ENCODE results near the gene ELOVL6. TPM values are rescaled to one million over a fixed set of nuclear protein-coding genes. Genes with fewer than 3 reads are reported as not detected.
A peak's percentile ranks its signal among the peaks of the same experiment; 100 is the strongest.
"Not testable (repeated sequence)": the region's sequence is repeated elsewhere in the genome, so short reads cannot be mapped to it uniquely, and the experiment has no call there.

Gene ELOVL6
- total RNA-seq, 2 experiments from 2014 or later, result 26.8 to 27.0 TPM

DNA sequence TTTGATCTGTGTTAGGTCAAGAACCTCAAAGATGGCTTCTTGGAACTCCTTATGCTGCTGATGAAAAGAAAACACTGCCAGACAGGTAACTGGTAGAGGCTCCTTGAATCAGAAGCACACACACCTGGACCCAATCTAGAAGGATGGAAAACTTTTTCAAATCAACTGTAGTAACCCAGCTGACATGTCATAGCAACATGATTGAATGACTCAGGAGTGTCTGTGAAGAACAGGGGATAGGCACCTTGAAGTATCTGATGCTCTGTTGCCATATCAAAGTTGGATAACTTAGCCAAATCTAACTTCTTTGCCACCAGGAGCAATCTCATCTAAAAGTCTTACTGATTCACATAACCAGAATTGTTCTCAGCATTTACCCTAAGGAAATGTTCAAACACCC is 98.8 kb downstream of the ELOVL6 start:
- Mint-ChIP-seq H3K27me3 (no peaks in the 10 kb centered on the region), H3K27ac (no peak overlapping the region), H3K4me3 (no peak overlapping the region), H3K4me1 (peaks cover 5% of the 10 kb centered on the region), H3K36me3 (ENCODE audit: low read depth) (peaks cover 13% of the 10 kb centered on the region), H3K9me3 (no peaks in the 10 kb centered on the region)
- POLR2A ChIA-PET, result interaction anchor here (0.7 kb wide), 1 partner anchor 52 kb away, joined by 3 read pairs; no protein-coding TSS in a partner anchor
- no peak for DNase-seq
- CTCF ChIA-PET, result no interaction called here

DNA sequence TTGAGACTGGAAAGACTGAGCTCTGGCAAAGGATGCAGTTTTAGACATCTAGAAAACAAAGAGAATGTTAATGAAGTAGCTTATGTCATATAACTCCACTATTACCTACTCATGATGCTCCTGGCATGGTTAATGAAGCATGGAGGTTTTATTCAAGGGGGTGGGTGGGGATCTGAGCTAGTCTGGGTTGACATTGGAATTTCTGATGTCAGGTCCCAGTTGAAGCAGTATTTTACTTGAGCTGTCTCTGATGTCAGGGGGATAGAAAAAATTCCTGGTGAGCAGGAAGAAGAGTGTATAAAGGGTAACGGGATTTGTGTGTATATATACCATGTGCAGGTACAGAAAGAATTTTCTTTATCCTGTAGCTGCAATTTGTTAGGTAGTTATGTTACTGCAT is 102.0 kb downstream of the ELOVL6 start:
- POLR2A ChIA-PET, result no interaction called here
- no peak for DNase-seq
- Mint-ChIP-seq H3K4me1 (peaks cover 7% of the 10 kb centered on the region), H3K36me3 (ENCODE audit: low read depth) (peaks cover 6% of the 10 kb centered on the region), H3K9me3 (no peaks in the 10 kb centered on the region), H3K27ac (no peak overlapping the region), H3K27me3 (no peaks in the 10 kb centered on the region), H3K4me3 (no peak overlapping the region)
- CTCF ChIA-PET, result no interaction called here

DNA sequence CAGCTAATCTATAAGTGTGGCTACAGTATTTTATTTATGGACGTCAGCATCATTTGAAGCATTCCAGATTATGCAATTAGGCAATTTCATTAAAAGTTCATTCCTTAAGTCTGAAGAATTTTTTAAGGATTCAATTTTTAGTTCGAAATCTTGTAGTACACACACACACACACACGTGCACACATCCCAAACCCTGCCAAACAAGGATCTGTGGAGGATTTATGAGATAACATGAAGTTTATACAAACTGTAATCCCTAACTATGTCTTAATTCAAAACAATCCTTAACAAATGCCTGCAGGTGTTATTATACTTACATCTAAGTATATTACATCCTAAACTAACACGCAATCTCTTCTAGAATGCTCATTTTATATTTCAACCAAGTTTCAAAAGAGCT is 105.8 kb downstream of the ELOVL6 start:
- H3K27me3 Mint-ChIP-seq, result no peaks in the 10 kb centered on the region
- POLR2A ChIA-PET, result no interaction called here
- no peak for DNase-seq
- CTCF ChIA-PET, result no interaction called here
- no peak overlapping the region for H3K27ac Mint-ChIP-seq
- H3K4me3 Mint-ChIP-seq, result no peak overlapping the region
- H3K36me3 Mint-ChIP-seq (ENCODE audit: low read depth), result peaks cover 9% of the 10 kb centered on the region
- no peaks in the 10 kb centered on the region for H3K9me3 Mint-ChIP-seq
- peaks cover 24% of the 10 kb centered on the region for H3K4me1 Mint-ChIP-seq

DNA sequence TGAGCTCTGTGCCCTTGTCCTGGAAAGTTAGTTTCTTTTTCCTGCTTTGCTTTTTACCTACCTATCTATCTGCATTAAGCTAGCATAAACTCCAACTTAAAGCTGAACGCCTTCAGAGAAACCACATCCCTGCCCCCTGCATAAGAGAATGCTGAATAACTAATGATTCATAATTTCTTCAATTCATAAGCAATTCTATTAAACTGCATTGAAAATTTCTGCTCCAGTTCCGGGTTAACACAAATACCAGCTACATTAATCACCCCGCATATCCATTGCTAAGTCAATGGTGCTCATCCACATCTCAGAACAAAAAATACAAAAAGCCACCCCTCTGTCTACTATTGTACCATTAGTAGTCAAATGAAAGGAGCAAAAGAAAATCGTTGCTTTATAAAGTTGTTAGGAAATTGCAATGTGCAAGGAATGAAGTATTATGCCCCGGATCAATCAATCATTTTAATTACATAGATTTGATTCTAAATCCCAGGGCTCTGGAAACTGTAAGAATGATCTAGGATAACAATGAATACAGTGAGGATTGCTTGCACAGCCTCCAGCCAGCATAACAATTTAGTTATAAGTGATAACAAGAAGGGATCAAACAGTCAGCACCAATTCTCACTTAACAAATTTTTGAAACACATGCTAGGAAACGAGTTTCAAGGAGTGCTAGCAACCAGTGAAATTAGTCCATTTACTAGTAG is 106.8 kb downstream of the ELOVL6 start:
- Mint-ChIP-seq H3K27ac (no peak overlapping the region), H3K4me3 (no peak overlapping the region), H3K9me3 (no peaks in the 10 kb centered on the region), H3K27me3 (no peaks in the 10 kb centered on the region), H3K36me3 (ENCODE audit: low read depth) (peaks cover 9% of the 10 kb centered on the region), H3K4me1 (peaks cover 24% of the 10 kb centered on the region)
- ChIA-PET POLR2A (no interaction called here), CTCF (no interaction called here)
- DNase-seq, result no peak

DNA sequence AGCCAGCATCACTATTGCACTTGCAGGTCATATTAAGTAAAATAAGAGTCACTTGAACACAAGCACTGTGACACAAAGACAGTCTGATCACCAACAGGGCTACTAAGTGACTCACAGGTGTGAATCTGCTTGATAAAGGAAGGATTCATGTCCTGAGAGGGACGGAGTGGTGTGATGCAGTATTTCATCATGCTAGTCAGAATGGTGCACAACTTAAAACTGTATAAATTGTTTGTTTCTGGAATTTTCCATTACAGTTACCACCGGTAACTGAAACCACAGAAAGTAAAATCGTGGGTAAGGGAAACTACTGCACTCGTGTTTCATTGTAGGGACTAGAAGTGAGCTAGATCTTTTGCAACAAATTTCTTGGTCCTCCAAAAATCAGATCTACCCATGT is 109.7 kb downstream of the ELOVL6 start:
- ChIA-PET POLR2A (interaction anchor here (1.2 to 2.2 kb wide), 2 partner anchors 29 to 110 kb away, joined by 4 to 5 read pairs; partner anchors contain the start of gene ELOVL6), CTCF (interaction anchor here (1.2 kb wide), 1 partner anchor 30 kb away, joined by 3 read pairs; no protein-coding TSS in a partner anchor)
- Mint-ChIP-seq H3K36me3 (ENCODE audit: low read depth) (peaks cover 10% of the 10 kb centered on the region), H3K4me1 (peaks cover 34% of the 10 kb centered on the region), H3K27ac (peak overlapping the region; percentile 27), H3K4me3 (no peak overlapping the region), H3K27me3 (no peaks in the 10 kb centered on the region), H3K9me3 (no peaks in the 10 kb centered on the region)
- peak; percentile 18 for DNase-seq

DNA sequence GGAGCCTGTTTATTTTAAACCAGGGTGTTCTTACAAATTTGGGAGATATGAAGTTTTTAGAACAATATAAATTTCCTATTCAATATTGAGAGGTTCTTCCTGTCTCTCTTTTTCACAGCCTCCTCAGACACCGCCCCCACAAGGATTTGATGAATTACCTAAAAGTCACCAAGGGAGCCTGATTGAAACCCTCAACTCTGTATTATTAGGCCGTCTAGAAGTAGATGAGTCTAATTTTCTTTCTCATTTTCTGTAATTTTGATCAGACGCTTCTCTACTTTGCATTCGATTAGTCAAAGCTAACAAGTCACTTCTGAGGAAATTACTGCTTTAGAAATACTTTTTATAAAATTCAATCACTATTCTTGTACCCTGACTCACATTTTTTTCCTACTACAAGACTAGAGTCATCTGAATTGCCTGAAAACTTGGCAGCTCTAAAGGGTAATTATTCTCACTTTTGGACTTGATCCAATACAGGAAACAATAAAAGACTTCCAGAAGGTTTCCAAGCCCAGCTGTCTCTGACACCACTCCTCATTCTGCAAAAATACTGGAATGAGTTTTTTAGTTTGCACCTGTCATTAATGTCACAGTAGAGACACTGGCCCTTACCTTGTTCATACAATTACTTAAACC is 111.2 kb downstream of the ELOVL6 start:
- DNase-seq, result no peak
- Mint-ChIP-seq H3K36me3 (ENCODE audit: low read depth) (peaks cover 10% of the 10 kb centered on the region), H3K9me3 (no peaks in the 10 kb centered on the region), H3K4me3 (no peak overlapping the region), H3K4me1 (peaks cover 34% of the 10 kb centered on the region), H3K27me3 (no peaks in the 10 kb centered on the region), H3K27ac (no peak overlapping the region)
- CTCF ChIA-PET, result no interaction called here
- POLR2A ChIA-PET, result interaction anchor here (0.6 to 1.5 kb wide), 4 partner anchors 32 to 110 kb away, joined by 3 to 4 read pairs (median 3); no protein-coding TSS in a partner anchor

DNA sequence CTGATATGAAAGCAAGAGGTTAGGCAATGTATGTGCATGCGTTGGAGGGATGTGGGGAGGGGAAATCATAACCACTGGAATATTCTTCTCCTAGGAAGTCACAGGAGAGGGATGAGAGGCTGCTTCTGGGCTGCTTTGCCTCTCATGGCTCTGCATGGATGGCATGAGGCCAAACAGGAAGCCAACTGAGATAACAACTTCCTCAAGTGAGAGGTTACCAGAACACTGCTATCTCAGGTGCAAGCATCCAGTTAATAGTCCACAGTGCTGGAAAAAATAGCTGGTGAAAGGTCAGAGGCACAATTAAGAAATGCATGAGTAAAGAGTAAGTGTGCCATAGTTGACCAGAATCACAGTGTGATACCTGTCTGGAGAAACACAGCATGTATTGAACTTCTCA is 113.3 kb downstream of the ELOVL6 start:
- DNase-seq, result no peak
- ChIA-PET CTCF (no interaction called here), POLR2A (interaction anchor here (1.7 kb wide), 1 partner anchor 113 kb away, joined by 4 read pairs; the partner anchor contains the start of gene ELOVL6)
- Mint-ChIP-seq H3K9me3 (no peaks in the 10 kb centered on the region), H3K27ac (peak overlapping the region; percentile 2), H3K36me3 (ENCODE audit: low read depth) (peaks cover 10% of the 10 kb centered on the region), H3K4me1 (peaks cover 31% of the 10 kb centered on the region), H3K27me3 (no peaks in the 10 kb centered on the region), H3K4me3 (no peak overlapping the region)

DNA sequence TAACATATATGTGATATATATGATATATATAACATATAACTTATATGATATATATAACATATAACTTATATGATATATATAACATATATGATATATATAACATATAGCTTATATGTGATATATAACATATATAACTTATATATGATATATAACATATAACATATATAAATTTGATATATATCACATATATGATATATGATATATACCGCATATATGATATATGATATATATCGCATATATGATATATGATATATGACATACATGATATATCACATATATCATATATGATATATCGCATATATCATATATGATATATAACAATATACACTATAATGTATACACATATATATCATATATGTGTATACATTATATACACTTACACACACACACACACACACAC is 114.3 kb downstream of the ELOVL6 start:
- Mint-ChIP-seq H3K9me3 (no peaks in the 10 kb centered on the region), H3K4me3 (no peak overlapping the region), H3K36me3 (ENCODE audit: low read depth) (peaks cover 13% of the 10 kb centered on the region), H3K27me3 (no peaks in the 10 kb centered on the region), H3K4me1 (peaks cover 22% of the 10 kb centered on the region), H3K27ac (no peak overlapping the region)
- ChIA-PET CTCF (no interaction called here), POLR2A (no interaction called here)
- DNase-seq, result no peak

DNA sequence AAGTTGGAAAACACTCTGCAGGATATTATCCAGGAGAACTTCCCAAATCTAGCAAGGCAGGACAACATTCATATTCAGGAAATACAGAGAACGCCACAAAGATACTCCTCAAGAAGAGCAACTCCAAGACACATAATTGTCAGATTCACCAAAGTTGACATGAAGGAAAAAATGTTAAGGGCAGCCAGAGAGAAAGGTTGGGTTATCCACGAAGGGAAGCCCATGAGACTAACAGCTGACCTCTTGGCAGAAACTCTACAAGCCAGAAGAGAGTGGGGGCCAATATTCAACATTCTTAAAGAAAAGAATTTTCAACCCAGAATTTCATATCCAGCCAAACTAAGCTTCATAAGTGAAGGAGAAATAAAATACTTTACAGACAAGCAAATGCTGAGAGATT is 120.3 kb downstream of the ELOVL6 start:
- CTCF ChIA-PET, H3K9me3 Mint-ChIP-seq, DNase-seq, H3K27me3 Mint-ChIP-seq, H3K27ac Mint-ChIP-seq, H3K4me3 Mint-ChIP-seq, POLR2A ChIA-PET: not testable (repeated sequence)
- Mint-ChIP-seq H3K4me1 (peaks cover 10% of the 10 kb centered on the region), H3K36me3 (ENCODE audit: low read depth) (peaks cover 35% of the 10 kb centered on the region)

DNA sequence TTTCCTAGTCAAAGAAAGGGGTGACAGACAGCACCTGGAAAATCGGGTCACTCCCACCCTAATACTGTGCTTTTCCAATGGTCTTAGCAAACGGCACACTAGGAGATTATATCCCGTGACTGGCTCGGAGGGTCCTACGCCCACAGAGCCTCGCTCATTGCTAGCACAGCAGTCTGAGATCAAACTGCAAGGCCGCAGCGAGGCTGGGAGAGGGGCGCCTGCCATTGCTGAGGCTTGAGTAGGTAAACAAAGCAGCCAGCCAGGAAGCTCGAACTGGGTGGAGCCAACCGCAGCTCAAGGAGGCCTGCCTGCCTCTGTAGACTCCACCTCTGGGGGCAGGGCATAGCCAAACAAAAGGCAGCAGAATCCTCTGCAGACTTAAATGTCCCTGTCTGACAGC is 121.6 kb downstream of the ELOVL6 start:
- H3K36me3 Mint-ChIP-seq (ENCODE audit: low read depth), result peaks cover 35% of the 10 kb centered on the region
- H3K9me3 Mint-ChIP-seq, H3K27me3 Mint-ChIP-seq, CTCF ChIA-PET, H3K27ac Mint-ChIP-seq, H3K4me3 Mint-ChIP-seq, DNase-seq: not testable (repeated sequence)
- POLR2A ChIA-PET, result interaction anchor here (1.0 kb wide), 1 partner anchor 88 kb away, joined by 3 read pairs; no protein-coding TSS in a partner anchor
- H3K4me1 Mint-ChIP-seq, result peaks cover 10% of the 10 kb centered on the region

DNA sequence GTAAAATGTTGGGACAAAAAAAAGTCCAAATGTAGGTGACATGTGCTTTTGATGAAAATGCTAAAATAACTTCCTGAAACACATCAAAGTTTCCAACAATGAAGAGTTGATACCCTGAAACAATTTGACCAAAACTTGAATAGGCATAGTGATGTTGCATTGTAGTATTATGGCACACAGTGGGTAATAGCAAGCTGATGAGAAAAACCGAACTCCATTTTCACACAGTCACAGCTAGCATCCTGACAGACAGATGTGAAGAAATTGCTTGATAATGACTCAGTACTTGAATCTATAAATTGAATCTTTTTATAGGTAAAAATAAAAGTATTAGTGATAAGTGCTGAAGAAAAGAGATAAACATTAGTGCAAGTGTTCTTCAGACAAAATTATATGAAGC is 122.5 kb downstream of the ELOVL6 start:
- Mint-ChIP-seq H3K36me3 (ENCODE audit: low read depth) (peaks cover 36% of the 10 kb centered on the region), H3K4me1 (peaks cover 10% of the 10 kb centered on the region), H3K4me3 (no peak overlapping the region), H3K27me3 (no peaks in the 10 kb centered on the region), H3K9me3 (peaks cover 4% of the 10 kb centered on the region), H3K27ac (no peak overlapping the region)
- ChIA-PET POLR2A (no interaction called here), CTCF (no interaction called here)
- no peak for DNase-seq

DNA sequence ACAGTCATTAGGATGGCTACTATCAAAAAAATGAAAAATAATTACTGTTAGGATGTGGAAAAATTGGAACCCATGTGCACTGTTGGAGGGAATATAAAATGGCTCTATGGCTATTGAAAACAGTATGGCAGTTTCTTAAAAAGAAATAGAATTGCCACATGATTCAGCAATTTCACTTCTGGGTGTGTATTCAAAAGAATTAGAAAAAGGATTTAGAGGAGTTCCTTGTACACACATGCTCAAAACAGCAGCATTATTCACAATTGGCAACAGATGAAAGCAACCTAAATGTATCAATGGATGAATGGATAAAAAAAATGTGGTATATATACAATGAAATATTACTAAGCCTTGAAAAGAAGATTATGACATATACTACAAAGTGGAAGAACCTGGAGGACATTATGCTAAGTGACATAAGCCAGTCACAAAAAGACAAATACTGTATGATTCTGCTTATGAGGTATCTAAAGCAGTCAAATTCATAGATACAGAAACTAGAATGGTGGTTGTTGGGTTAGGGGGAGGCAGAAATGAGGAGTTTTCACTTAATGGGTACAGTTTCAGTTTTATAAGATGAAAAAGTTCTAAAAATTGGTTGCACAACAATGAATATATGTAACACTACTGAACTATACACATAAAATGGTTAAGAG is 123.2 kb downstream of the ELOVL6 start:
- Mint-ChIP-seq H3K4me1 (peaks cover 10% of the 10 kb centered on the region), H3K27ac (no peak overlapping the region), H3K4me3 (no peak overlapping the region), H3K27me3 (no peaks in the 10 kb centered on the region), H3K36me3 (ENCODE audit: low read depth) (peaks cover 36% of the 10 kb centered on the region), H3K9me3 (peaks cover 4% of the 10 kb centered on the region)
- no peak for DNase-seq
- POLR2A ChIA-PET, result no interaction called here
- CTCF ChIA-PET, result no interaction called here

DNA sequence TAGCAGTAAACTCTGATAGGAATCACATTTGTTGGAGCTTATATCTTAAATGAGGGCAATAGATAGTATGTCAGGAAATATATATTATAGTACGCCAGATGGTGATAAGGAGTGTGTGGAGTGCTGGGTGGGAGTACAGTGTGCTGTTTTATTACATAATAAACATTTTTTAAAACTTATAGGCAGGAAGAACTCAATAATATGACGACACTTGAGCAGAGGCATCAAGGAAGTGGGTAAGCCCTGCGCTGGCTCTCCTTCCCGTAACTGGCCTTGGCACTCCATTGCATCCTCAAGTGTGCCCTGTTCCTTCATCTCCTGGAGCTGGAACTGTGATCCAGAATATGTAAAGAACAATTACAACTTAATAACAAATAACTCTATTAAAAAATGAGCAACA is 123.8 kb downstream of the ELOVL6 start:
- ChIA-PET CTCF (no interaction called here), POLR2A (no interaction called here)
- Mint-ChIP-seq H3K27ac (no peak overlapping the region), H3K36me3 (ENCODE audit: low read depth) (peaks cover 34% of the 10 kb centered on the region), H3K9me3 (peaks cover 4% of the 10 kb centered on the region), H3K27me3 (no peaks in the 10 kb centered on the region), H3K4me1 (peaks cover 10% of the 10 kb centered on the region), H3K4me3 (no peak overlapping the region)
- DNase-seq, result no peak
